Measurements from ENCODE around the gene MME.

DNA sequence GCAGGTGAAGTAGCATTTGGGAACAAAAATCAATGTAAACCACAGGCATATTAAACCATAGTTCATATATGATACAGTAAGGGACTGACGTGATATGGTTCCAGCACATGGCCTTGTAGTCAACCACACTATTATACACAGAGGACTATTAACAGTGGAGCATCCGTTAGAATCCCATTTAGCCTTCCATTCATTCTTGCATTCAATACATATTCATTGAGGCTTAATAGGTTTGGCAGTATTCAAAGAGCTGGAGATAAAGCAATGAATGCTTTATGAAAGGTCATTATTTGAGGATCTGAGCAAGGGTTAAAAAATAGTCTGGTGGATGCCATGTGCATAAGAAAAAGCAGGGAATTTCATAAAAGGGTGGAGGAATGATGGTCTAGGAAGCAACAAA is 89.1 kb downstream of the MME start:
- TF ChIP-seq, protein P1, sequence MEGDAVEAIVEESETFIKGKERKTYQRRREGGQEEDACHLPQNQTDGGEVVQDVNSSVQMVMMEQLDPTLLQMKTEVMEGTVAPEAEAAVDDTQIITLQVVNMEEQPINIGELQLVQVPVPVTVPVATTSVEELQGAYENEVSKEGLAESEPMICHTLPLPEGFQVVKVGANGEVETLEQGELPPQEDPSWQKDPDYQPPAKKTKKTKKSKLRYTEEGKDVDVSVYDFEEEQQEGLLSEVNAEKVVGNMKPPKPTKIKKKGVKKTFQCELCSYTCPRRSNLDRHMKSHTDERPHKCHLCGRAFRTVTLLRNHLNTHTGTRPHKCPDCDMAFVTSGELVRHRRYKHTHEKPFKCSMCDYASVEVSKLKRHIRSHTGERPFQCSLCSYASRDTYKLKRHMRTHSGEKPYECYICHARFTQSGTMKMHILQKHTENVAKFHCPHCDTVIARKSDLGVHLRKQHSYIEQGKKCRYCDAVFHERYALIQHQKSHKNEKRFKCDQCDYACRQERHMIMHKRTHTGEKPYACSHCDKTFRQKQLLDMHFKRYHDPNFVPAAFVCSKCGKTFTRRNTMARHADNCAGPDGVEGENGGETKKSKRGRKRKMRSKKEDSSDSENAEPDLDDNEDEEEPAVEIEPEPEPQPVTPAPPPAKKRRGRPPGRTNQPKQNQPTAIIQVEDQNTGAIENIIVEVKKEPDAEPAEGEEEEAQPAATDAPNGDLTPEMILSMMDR (IDR thresholded peaks at IDR 0.05): no peak
- TF ChIP-seq POLR2A (IDR thresholded peaks at IDR 0.05): no peak

Measured in prostate gland (tissue), 2 donors.